Measurements from ENCODE around the gene ELSPBP1.
"Not testable (repeated sequence)": the region's sequence is repeated elsewhere in the genome, so short reads cannot be mapped to it uniquely, and the experiment has no call there.

ELSPBP1 gene

GRCh38 chr19:47994209-47994802, at the start of gene ELSPBP1:
TSS of gene ELSPBP1 (plus strand) at chr19:47994632. CDS start at chr19:48008668, 14,036 bp downstream.
- DNase-seq = no peak

- peak; percentile 75 for DNase-seq
Measured at GRCh38 chr19:47949852-47950521, 44.4 kb upstream of the ELSPBP1 start.

- DNase-seq = not testable (repeated sequence)
Measured at GRCh38 chr19:47952132-47952531, 42.3 kb upstream of the ELSPBP1 start.

GRCh38 chr19:47955936-47956335, 38.5 kb upstream of the ELSPBP1 start:
- DNase-seq = peak; percentile 63

GRCh38 chr19:47973529-47973928, 20.9 kb upstream of the ELSPBP1 start:
- DNase-seq = no peak

- DNase-seq = no peak
Measured at GRCh38 chr19:47991191-47991808, 3.1 kb upstream of the ELSPBP1 start.

GRCh38 chr19:47992070-47992469, 2.4 kb upstream of the ELSPBP1 start, which contains the start of gene BSPH1:
TSS of gene BSPH1 (minus strand) at chr19:47992170. CDS start at chr19:47992081, 89 bp downstream.
- no peak for DNase-seq

GRCh38 chr19:47996230-47996727, 1.8 kb downstream of the ELSPBP1 start:
- DNase-seq = no peak

- no peak for DNase-seq
Measured at GRCh38 chr19:47998800-47999199, 4.4 kb downstream of the ELSPBP1 start.

GRCh38 chr19:48000846-48001245, 6.4 kb downstream of the ELSPBP1 start:
- DNase-seq = no peak

- no peak for DNase-seq
Measured at GRCh38 chr19:48004236-48004635, 9.8 kb downstream of the ELSPBP1 start.

- no peak for DNase-seq
Measured at GRCh38 chr19:48006762-48007161, 12.3 kb downstream of the ELSPBP1 start.

GRCh38 chr19:48010932-48011758, 16.7 kb downstream of the ELSPBP1 start:
- no peak for DNase-seq

- no peak for DNase-seq
Measured at GRCh38 chr19:48020686-48021085, 26.3 kb downstream of the ELSPBP1 start.

- no peak for DNase-seq
Measured at GRCh38 chr19:48023011-48023410, 28.6 kb downstream of the ELSPBP1 start.

- no peak for DNase-seq
Measured at GRCh38 chr19:48023518-48023917, 29.1 kb downstream of the ELSPBP1 start.

- DNase-seq = no peak
Measured at GRCh38 chr19:48025480-48025879, 31.0 kb downstream of the ELSPBP1 start.

- DNase-seq = no peak
Measured at GRCh38 chr19:48029431-48029830, 35.0 kb downstream of the ELSPBP1 start.

- no peak for DNase-seq
Measured at GRCh38 chr19:48030073-48030472, 35.6 kb downstream of the ELSPBP1 start.

- no peak for DNase-seq
Measured at GRCh38 chr19:48033604-48034003, 39.2 kb downstream of the ELSPBP1 start.

GRCh38 chr19:48036765-48037164, 42.3 kb downstream of the ELSPBP1 start:
- no peak for DNase-seq

- DNase-seq = no peak
Measured at GRCh38 chr19:48041877-48042580, 47.6 kb downstream of the ELSPBP1 start.
